ENCODE measurements around the gene JARID2.

- TF ChIP-seq POLR2A (IDR thresholded peaks at IDR 0.05; ENCODE audit: extremely low read depth, insufficient read length) (no peak), CTCF (IDR thresholded peaks at IDR 0.05; ENCODE audit: low read depth, low read length) (no peak), MYC (IDR thresholded peaks at IDR 0.05; ENCODE audit: low read depth, low read length) (no peak)
Observed at GRCh38 chr6:15458021-15458459, 212.2 kb downstream of the JARID2 start.

Measured in NB4 (cell line).